Keratinocyte (primary cell): ENCODE data around the gene ZMIZ1. TPM values are rescaled to one million over a fixed set of nuclear protein-coding genes. Genes with fewer than 3 reads are reported as not detected.
A peak's percentile ranks its signal among the peaks of the same experiment; 100 is the strongest.

Source experiments
- DNase-seq: peaks from one replicate; pipeline ENCODE4 v3.0.0-alpha.2; 2011; ENCODE audit warnings: low read depth, missing footprints, low spot score
- FAIRE-seq: peaks from 2 replicates; lab custom pipeline; 2011; peaks lifted over from hg19 to GRCh38; lab: Jason Lieb, UNC
- H2AFZ ChIP-seq: 2 replicates; pipeline ENCODE4 v1.6.0; 2012; ENCODE audit warnings: low read length, control low read depth, inconsistent platforms; ENCODE audit not compliant: control insufficient read depth
- H3K27ac ChIP-seq: 2 replicates; pipeline ENCODE4 v1.5.1; 2011; ENCODE audit warnings: low read length; ENCODE audit not compliant: control insufficient read depth, insufficient read depth
- H3K27me3 ChIP-seq: 3 replicates; pipeline ENCODE4 v1.6.0; 2011; ENCODE audit warnings: low read length; ENCODE audit not compliant: control insufficient read depth, insufficient read depth; ENCODE audit errors: extremely low read depth
- H3K36me3 ChIP-seq, 2 experiments: 2 replicates in 1 of 2; 3 replicates in 1 of 2; pipeline ENCODE4 v1.5.1; 2011; ENCODE audit warnings: low read length in 2 of 2, mild to moderate bottlenecking in 1 of 2; ENCODE audit not compliant: control insufficient read depth in 2 of 2, insufficient read depth in 2 of 2; ENCODE audit errors: extremely low read depth in 1 of 2
- H3K4me1 ChIP-seq: 3 replicates; pipeline ENCODE4 v1.5.1; 2011; ENCODE audit warnings: low read length; ENCODE audit not compliant: control insufficient read depth, insufficient read depth; ENCODE audit errors: extremely low read depth
- H3K4me2 ChIP-seq: 3 replicates; pipeline ENCODE4 v1.6.0; 2011; ENCODE audit warnings: low read depth, low read length; ENCODE audit not compliant: control insufficient read depth, insufficient read depth; ENCODE audit errors: extremely low read depth
- H3K4me3 ChIP-seq, 3 experiments: fragments of 200-600 bp in 1 of 3; sonication (generic) in 1 of 3; 2 replicates in 2 of 3; 3 replicates in 1 of 3; pipeline ENCODE4 v1.5.1; 2011 to 2016; ENCODE audit warnings: low read length in 3 of 3, mild to moderate bottlenecking in 3 of 3, control low read depth in 2 of 3, inconsistent platforms in 1 of 3, low read depth in 1 of 3, mixed read lengths in 1 of 3, mixed run types in 1 of 3, moderate library complexity in 1 of 3; ENCODE audit not compliant: control insufficient read depth in 2 of 3, insufficient read depth in 2 of 3; ENCODE audit errors: extremely low read depth in 1 of 3
- H3K79me2 ChIP-seq: 2 replicates; pipeline ENCODE4 v1.6.0; 2012; ENCODE audit warnings: low read length; ENCODE audit not compliant: control insufficient read depth, insufficient read depth
- H3K9ac ChIP-seq: 3 replicates; pipeline ENCODE4 v1.6.0; 2011; ENCODE audit warnings: low read length; ENCODE audit not compliant: control insufficient read depth, insufficient read depth; ENCODE audit errors: extremely low read depth
- H3K9me1 ChIP-seq: 3 replicates; pipeline ENCODE4 v1.6.0; 2011; ENCODE audit warnings: low read length; ENCODE audit not compliant: control insufficient read depth, insufficient read depth; ENCODE audit errors: extremely low read depth
- H3K9me3 ChIP-seq: 2 replicates; pipeline ENCODE4 v1.5.1; 2012; ENCODE audit warnings: low read depth, low read length; ENCODE audit not compliant: control insufficient read depth
- H4K20me1 ChIP-seq: 3 replicates; pipeline ENCODE4 v1.6.0; 2011; ENCODE audit warnings: low read length; ENCODE audit not compliant: control insufficient read depth, insufficient read depth; ENCODE audit errors: extremely low read depth
- CTCF ChIP-seq, 3 experiments: IDR thresholded peaks in 1 of 3; conservative IDR thresholded peaks in 1 of 3; optimal IDR thresholded peaks in 1 of 3; 2 replicates in 2 of 3; 3 replicates in 1 of 3; pipeline versions ENCODE3 to v1.5.1; 2011; ENCODE audit warnings: low read length in 3 of 3, mild to moderate bottlenecking in 3 of 3, moderate library complexity in 2 of 3, control low read depth in 1 of 3, inconsistent platforms in 1 of 3; ENCODE audit not compliant: insufficient read depth in 2 of 3; ENCODE audit errors: extremely low read depth in 1 of 3
- EZH2 ChIP-seq: IDR thresholded peaks from one replicate; pipeline ENCODE4 v1.6.1; 2012; ENCODE audit warnings: inconsistent platforms, mild to moderate bottlenecking, low read length, moderate library complexity
- dilution Hi-C: fragments of 300-500 bp; cut with MboI; formaldehyde crosslinking; loops from one replicate; pipeline ENCODE4 v1.7.0; 2020; ENCODE audit warnings: low sequenced_read_pairs; ENCODE audit not compliant: extremely low pct_ligation_motif_present
- polyA plus RNA-seq, 5 experiments: library from polyadenylated mRNA; depleted of rRNA in 3 of 5; stranded (reverse) in 3 of 5; stranded (forward) in 1 of 5; unstranded in 1 of 5; fragments of >200 nt; gene quantifications; 1 replicate in 1 of 5; 2 replicates in 3 of 5; 3 replicates in 1 of 5; pipeline versions ENCODE4 v1.2.1 to v1.2.3, GENCODE V29; 2011 to 2012; ENCODE audit warnings: missing spikeins in 2 of 5, low read depth in 1 of 5, low replicate concordance in 1 of 5

Gene ZMIZ1
- polyA plus RNA-seq, 1 donor (not counting 4 experiments of a cell fraction or from before 2014, with no cell fraction given): 1.8 TPM

DNA sequence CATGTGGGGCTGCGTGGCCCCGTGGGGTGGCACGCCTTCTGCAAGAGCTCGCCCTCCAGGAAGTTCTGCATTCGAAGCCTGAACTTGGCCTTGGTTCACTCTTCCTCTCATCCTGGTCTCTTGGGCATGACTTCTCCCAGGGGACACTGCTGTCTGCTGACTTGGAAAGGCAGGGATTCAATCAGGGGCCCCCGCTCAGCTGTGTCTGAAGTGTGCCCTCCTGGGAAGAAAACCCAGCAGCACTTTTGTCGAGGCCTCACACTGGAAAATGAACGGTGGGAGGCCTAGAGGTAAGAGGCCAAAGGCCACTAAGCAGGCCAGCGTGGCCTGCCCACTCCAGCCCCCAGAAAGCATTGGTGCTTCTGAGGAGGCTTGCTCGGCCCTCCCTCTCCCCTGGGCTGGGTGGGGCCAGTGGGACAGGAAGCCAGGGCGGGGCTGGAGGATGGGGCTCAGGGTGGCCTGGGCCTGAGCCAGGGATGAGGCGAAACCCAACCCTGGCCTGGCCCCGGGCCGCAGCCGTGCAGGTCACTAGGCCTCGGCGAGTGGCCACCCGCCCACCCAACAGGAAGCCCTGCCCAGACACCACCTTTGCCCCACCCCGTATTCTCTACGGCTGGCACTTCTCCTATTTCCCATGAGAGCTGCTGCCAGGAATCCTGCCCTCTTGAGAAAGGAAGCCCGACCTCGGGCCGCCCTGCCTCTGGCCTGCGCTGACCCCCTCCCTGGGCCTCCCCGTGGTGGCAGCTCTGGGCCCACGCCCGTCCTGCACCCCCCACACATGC, 81.1 kb downstream of the ZMIZ1 start:
- FAIRE-seq (peak; percentile 32), DNase-seq (no peak)
- dilution Hi-C loops: no loop called here
- Histone ChIP-seq H3K9me1 (peaks cover 3% of the 10 kb centered on the region), H2AFZ (peak overlapping the region; percentile 12), H4K20me1 (no peaks in the 10 kb centered on the region), H3K36me3 (peaks cover 0 to 7% of the 10 kb centered on the region in 2 experiments), H3K4me1 (peaks cover 64% of the 10 kb centered on the region), H3K9ac (peak overlapping the region; percentile 50), H3K79me2 (no peaks in the 10 kb centered on the region), H3K27me3 (no peaks in the 10 kb centered on the region), H3K9me3 (no peaks in the 10 kb centered on the region), H3K4me3 (peak overlapping the region in 1 of 3 experiments; percentile 16), H3K27ac (peak overlapping the region; percentile 96), H3K4me2 (peak overlapping the region; percentile 71)
- no peak for TF ChIP-seq EZH2
- TF ChIP-seq CTCF (optimal IDR thresholded peaks at IDR 0.05 in 1 of 3, IDR thresholded peaks at IDR 0.05 in 1 of 3, conservative IDR thresholded peaks at IDR 0.05 in 1 of 3; ENCODE audit: extremely low read depth in 1 of 3, insufficient read depth in 2 of 3, low read length in 3 of 3): no peak

GRCh38 chr10:79150444-79150754, 81.6 kb downstream of the ZMIZ1 start:
- Histone ChIP-seq H3K4me2 (peak overlapping the region; percentile 71), H3K4me1 (peaks cover 68% of the 10 kb centered on the region), H3K9me3 (no peaks in the 10 kb centered on the region), H3K27ac (peak overlapping the region; percentile 96), H3K36me3 (peaks cover 0 to 7% of the 10 kb centered on the region in 2 experiments), H3K79me2 (no peaks in the 10 kb centered on the region), H3K9me1 (peaks cover 3% of the 10 kb centered on the region), H2AFZ (no peak overlapping the region), H3K27me3 (no peaks in the 10 kb centered on the region), H3K9ac (peak overlapping the region; percentile 50), H3K4me3 (no peak overlapping the region), H4K20me1 (no peaks in the 10 kb centered on the region)
- TF ChIP-seq CTCF (optimal IDR thresholded peaks at IDR 0.05 in 1 of 3, IDR thresholded peaks at IDR 0.05 in 1 of 3, conservative IDR thresholded peaks at IDR 0.05 in 1 of 3; ENCODE audit: extremely low read depth in 1 of 3, insufficient read depth in 2 of 3, low read length in 3 of 3) (no peak), EZH2 (no peak)
- dilution Hi-C loops: no loop called here
- FAIRE-seq: no peak
- no peak for DNase-seq
